GM10266 (cell line): ENCODE measurements around the gene PSORS1C2.

ENCODE experiments used
- DNase-seq: peaks from one replicate; pipeline ENCODE4 v3.0.0; 2012; ENCODE audit errors: extremely low spot score
- CTCF ChIP-seq: IDR thresholded peaks from 2 replicates; pipeline ENCODE4 v1.5.1; 2012; ENCODE audit warnings: mild to moderate bottlenecking, low read depth; ENCODE audit not compliant: control insufficient read depth, insufficient read depth; ENCODE audit errors: missing control alignments

The PSORS1C2 gene

GRCh38 chr6:31122791-31123706 lies 15.8 kb downstream of the PSORS1C2 start:
- no peak for DNase-seq
- no peak for TF ChIP-seq CTCF

- TF ChIP-seq CTCF, result no peak
- DNase-seq, result no peak
These were observed 17.6 kb downstream of the PSORS1C2 start for GRCh38 chr6:31121131-31121790.

GRCh38 chr6:31120151-31120915 lies 18.5 kb downstream of the PSORS1C2 start, which contains the start of gene CDSN:
CDSN (minus strand) TSS chr6:31120446; CDS start chr6:31120419, 27 bp downstream.
- no peak for TF ChIP-seq CTCF
- DNase-seq, result no peak

GRCh38 chr6:31118178-31118577 lies 20.7 kb downstream of the PSORS1C2 start:
- DNase-seq, result no peak

GRCh38 chr6:31116661-31117385 lies 22.0 kb downstream of the PSORS1C2 start:
- TF ChIP-seq CTCF, result no peak
- DNase-seq, result no peak

More at GRCh38 chr6:31118178-31118577, 20.7 kb downstream of the PSORS1C2 start:
- TF ChIP-seq CTCF, result no peak

GRCh38 chr6:31115941-31116560 lies 22.8 kb downstream of the PSORS1C2 start:
- DNase-seq, result no peak
- no peak for TF ChIP-seq CTCF
